VCaP (cell line): ENCODE data around the gene PPP2R1B.

ENCODE experiments used
- H3K27ac ChIP-seq: fragments of 450-650 bp; 2 replicates; pipeline ENCODE4 v1.5.1; 2017
- TF ChIP-seq, protein P1 (sequence below): fragments of 450-650 bp; conservative IDR thresholded peaks from 2 replicates; pipeline ENCODE4 v1.5.1; 2017; ENCODE audit warnings: mild to moderate bottlenecking, moderate library complexity

PPP2R1B gene

GRCh38 chr11:111782109-111782741 is 16.0 kb upstream of the PPP2R1B start:
- H3K27ac ChIP-seq, result peak overlapping the region; percentile 77
- TF ChIP-seq, protein P1, sequence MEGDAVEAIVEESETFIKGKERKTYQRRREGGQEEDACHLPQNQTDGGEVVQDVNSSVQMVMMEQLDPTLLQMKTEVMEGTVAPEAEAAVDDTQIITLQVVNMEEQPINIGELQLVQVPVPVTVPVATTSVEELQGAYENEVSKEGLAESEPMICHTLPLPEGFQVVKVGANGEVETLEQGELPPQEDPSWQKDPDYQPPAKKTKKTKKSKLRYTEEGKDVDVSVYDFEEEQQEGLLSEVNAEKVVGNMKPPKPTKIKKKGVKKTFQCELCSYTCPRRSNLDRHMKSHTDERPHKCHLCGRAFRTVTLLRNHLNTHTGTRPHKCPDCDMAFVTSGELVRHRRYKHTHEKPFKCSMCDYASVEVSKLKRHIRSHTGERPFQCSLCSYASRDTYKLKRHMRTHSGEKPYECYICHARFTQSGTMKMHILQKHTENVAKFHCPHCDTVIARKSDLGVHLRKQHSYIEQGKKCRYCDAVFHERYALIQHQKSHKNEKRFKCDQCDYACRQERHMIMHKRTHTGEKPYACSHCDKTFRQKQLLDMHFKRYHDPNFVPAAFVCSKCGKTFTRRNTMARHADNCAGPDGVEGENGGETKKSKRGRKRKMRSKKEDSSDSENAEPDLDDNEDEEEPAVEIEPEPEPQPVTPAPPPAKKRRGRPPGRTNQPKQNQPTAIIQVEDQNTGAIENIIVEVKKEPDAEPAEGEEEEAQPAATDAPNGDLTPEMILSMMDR, result no peak

DNA sequence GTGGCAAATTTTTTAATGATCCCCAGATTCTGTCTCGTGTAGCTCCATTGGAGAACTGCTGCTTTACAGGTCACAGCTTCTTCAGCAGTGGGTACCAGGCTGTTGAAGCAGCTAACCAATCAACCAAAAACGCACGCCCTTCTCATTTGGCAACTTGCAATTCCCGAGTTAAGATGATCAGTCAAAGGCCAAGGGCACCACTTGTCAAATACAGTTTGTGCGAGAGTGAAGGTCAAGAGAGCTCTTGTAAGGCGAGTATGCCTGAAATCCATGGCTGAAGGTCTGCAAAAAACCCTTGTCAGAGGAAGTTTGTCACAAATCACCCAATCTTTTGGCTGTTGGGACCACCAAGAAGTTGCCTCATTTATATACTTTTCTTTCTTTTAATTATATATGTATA is 12.9 kb upstream of the PPP2R1B start:
- H3K27ac ChIP-seq, result no peak overlapping the region
- TF ChIP-seq, protein P1, result no peak

DNA sequence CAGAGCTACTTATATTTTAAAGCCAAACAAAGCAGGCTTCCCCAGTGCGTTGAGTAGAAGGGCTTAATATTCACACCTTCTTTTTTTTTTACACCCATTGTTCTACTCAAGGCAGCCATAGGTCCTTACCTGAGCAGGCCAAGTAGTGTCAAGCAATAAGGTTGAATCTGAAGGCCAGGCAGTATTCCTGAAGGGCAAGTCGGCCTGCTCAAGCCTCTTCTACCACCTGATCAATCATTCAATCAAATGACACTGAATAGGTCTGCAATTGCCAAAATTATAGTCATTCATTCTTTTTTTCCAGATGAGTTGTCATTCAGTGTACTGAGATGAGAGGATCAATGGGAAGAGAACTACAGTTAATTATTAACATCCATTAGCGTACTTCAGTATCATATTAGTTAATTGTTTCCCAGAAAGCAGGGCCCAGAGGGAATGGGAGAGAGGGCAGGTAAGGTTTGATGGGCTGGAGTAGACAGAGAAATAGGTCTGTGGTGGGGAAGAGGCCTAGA is 11.9 kb upstream of the PPP2R1B start:
- H3K27ac ChIP-seq, result peak overlapping the region; percentile 2; the same call in 1 of the 2 replicates
- TF ChIP-seq, protein P1, result no peak

GRCh38 chr11:111777094-111778046 is 11.2 kb upstream of the PPP2R1B start:
- TF ChIP-seq, protein P1, result peak; percentile 87
- peak overlapping the region; percentile 2; the same call in 1 of the 2 replicates for H3K27ac ChIP-seq

GRCh38 chr11:111776398-111777093 is 10.4 kb upstream of the PPP2R1B start:
- TF ChIP-seq, protein P1, result no peak
- no peak overlapping the region; the same call in 1 of the 2 replicates for H3K27ac ChIP-seq

DNA sequence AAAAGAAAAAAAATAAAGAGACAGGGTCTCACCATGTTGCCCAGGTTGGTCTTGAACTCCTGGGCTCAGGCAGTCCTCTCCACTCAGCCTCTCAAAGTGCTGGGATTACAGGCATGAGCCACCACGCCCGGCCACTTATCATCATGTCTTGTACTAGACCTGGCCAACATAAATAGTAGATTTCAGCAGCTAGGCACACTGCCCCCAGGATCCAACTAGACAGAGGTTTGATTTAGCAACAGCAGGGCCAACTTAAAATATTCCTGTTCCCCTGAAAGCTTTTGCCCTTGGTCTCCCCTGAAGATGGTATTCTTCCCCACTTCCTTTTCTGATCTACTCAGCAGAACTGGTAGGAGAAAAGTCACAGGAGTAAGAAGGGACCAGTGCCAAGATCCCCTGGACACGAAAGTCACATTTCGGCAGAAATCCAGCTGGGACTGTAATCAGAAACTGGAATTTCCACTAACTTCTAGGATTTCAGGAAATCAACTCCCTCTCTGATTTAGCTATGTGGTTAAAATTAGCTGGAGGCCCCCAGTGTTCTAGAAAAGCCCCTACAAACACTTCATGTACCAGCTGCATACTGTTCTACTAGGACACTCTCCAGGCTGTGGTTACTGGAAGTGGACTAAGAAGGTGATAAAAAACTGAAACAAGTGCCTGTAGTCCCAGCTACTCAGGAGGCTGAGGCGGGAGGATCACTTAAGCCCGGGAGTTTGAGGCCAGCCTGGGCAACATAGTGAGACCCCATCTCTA is 8.9 kb upstream of the PPP2R1B start:
- TF ChIP-seq, protein P1, result no peak
- no peak overlapping the region for H3K27ac ChIP-seq
